ENCODE measurements around the gene EFNA5. TPM values are rescaled to one million over a fixed set of nuclear protein-coding genes. Genes with fewer than 3 reads are reported as not detected.

Gene EFNA5
- total RNA-seq, 1 donor from 2014 or later: 10.2 TPM

- ATAC-seq: no peak
Measured at GRCh38 chr5:107610798-107611197, 59.9 kb downstream of the EFNA5 start.

GRCh38 chr5:107607671-107608345 lies 62.9 kb downstream of the EFNA5 start:
- H3K4me1 ChIP-seq: no peaks in the 10 kb centered on the region
- no peak overlapping the region for H3K27ac ChIP-seq
- no peak for TF ChIP-seq CTCF (IDR thresholded peaks at IDR 0.05)
- intact Hi-C loops (cut with DNase I): no loop called here
- H3K27me3 ChIP-seq (ENCODE audit: low read depth): no peaks in the 10 kb centered on the region
- DNase-seq (no peak), ATAC-seq (peak in 1 of 2 donors; percentile 37)
- H3K4me3 ChIP-seq: no peak overlapping the region
- no peaks in the 10 kb centered on the region for H3K36me3 ChIP-seq
- no peaks in the 10 kb centered on the region for H3K9me3 ChIP-seq

More at GRCh38 chr5:107610798-107611197, 59.9 kb downstream of the EFNA5 start:
- no peak overlapping the region for H3K4me3 ChIP-seq
- intact Hi-C loops (cut with DNase I): no loop called here
- no peaks in the 10 kb centered on the region for H3K27me3 ChIP-seq (ENCODE audit: low read depth)
- DNase-seq: no peak
- no peaks in the 10 kb centered on the region for H3K36me3 ChIP-seq
- no peak for TF ChIP-seq CTCF (IDR thresholded peaks at IDR 0.05)
- no peak overlapping the region for H3K27ac ChIP-seq
- no peaks in the 10 kb centered on the region for H3K4me1 ChIP-seq
- H3K9me3 ChIP-seq: no peaks in the 10 kb centered on the region

GRCh38 chr5:107607196-107607595 lies 63.5 kb downstream of the EFNA5 start:
- no peak overlapping the region for H3K4me3 ChIP-seq
- no peaks in the 10 kb centered on the region for H3K9me3 ChIP-seq
- intact Hi-C loops (cut with DNase I): no loop called here
- no peak overlapping the region for H3K27ac ChIP-seq
- no peaks in the 10 kb centered on the region for H3K4me1 ChIP-seq
- no peak for TF ChIP-seq CTCF (IDR thresholded peaks at IDR 0.05)
- no peaks in the 10 kb centered on the region for H3K27me3 ChIP-seq (ENCODE audit: low read depth)
- DNase-seq (no peak), ATAC-seq (peak in 1 of 2 donors; percentile 44)
- no peaks in the 10 kb centered on the region for H3K36me3 ChIP-seq

GRCh38 chr5:107605596-107606125 lies 65.1 kb downstream of the EFNA5 start:
- H3K27me3 ChIP-seq (ENCODE audit: low read depth): no peaks in the 10 kb centered on the region
- no peaks in the 10 kb centered on the region for H3K4me1 ChIP-seq
- DNase-seq (no peak), ATAC-seq (no peak)
- H3K36me3 ChIP-seq: no peaks in the 10 kb centered on the region
- TF ChIP-seq CTCF (IDR thresholded peaks at IDR 0.05): no peak
- H3K9me3 ChIP-seq: no peaks in the 10 kb centered on the region
- no peak overlapping the region for H3K27ac ChIP-seq
- intact Hi-C loops (cut with DNase I): no loop called here
- H3K4me3 ChIP-seq: no peak overlapping the region

GRCh38 chr5:107604990-107605389 lies 65.7 kb downstream of the EFNA5 start:
- H3K27ac ChIP-seq: no peak overlapping the region
- DNase-seq (no peak), ATAC-seq (no peak)
- no peaks in the 10 kb centered on the region for H3K9me3 ChIP-seq
- H3K36me3 ChIP-seq: no peaks in the 10 kb centered on the region
- TF ChIP-seq CTCF (IDR thresholded peaks at IDR 0.05): no peak
- intact Hi-C loops (cut with DNase I): no loop called here
- H3K27me3 ChIP-seq (ENCODE audit: low read depth): no peaks in the 10 kb centered on the region
- no peaks in the 10 kb centered on the region for H3K4me1 ChIP-seq
- H3K4me3 ChIP-seq: no peak overlapping the region

Data from lower lobe of right lung (tissue), 2 donors.